ENCODE results near the gene FRY. TPM values are rescaled to one million over a fixed set of nuclear protein-coding genes. Genes with fewer than 3 reads are reported as not detected.

The FRY gene
- polyA plus RNA-seq, 4 donors: 14.2 to 55.9 (median 46.5) TPM

- no peak for DNase-seq (ENCODE audit: low read depth in 4 of 4, low spot score in 3 of 4)
These were observed 43.7 kb downstream of the FRY start for GRCh38 chr13:32075170-32075851.

- no peak for DNase-seq (ENCODE audit: low read depth in 4 of 4, low spot score in 3 of 4)
These were observed 48.0 kb downstream of the FRY start for GRCh38 chr13:32079587-32079986.

GRCh38 chr13:32080328-32080744 is 48.8 kb downstream of the FRY start:
- no peak for DNase-seq (ENCODE audit: low read depth in 4 of 4, low spot score in 3 of 4)

GRCh38 chr13:32081591-32081990 is 50.0 kb downstream of the FRY start:
- DNase-seq (ENCODE audit: low read depth in 4 of 4, low spot score in 3 of 4): no peak

- DNase-seq (ENCODE audit: low read depth in 4 of 4, low spot score in 3 of 4): no peak
These were observed 54.8 kb downstream of the FRY start for GRCh38 chr13:32086366-32086765.

- no peak for DNase-seq (ENCODE audit: low read depth in 4 of 4, low spot score in 3 of 4)
These were observed 55.3 kb downstream of the FRY start for GRCh38 chr13:32086791-32087441.

- no peak for DNase-seq (ENCODE audit: low read depth in 4 of 4, low spot score in 3 of 4)
These were observed 56.6 kb downstream of the FRY start for GRCh38 chr13:32087955-32088747.

GRCh38 chr13:32092496-32092895 is 60.9 kb downstream of the FRY start:
- DNase-seq (ENCODE audit: low read depth in 4 of 4, low spot score in 3 of 4): no peak

- no peak for DNase-seq (ENCODE audit: low read depth in 4 of 4, low spot score in 3 of 4)
These were observed 61.4 kb downstream of the FRY start for GRCh38 chr13:32093006-32093405.

- DNase-seq (ENCODE audit: low read depth in 4 of 4, low spot score in 3 of 4): no peak
These were observed 66.7 kb downstream of the FRY start for GRCh38 chr13:32098272-32098671.

- DNase-seq (ENCODE audit: low read depth in 4 of 4, low spot score in 3 of 4): no peak
These were observed 74.2 kb downstream of the FRY start for GRCh38 chr13:32105653-32106313.

- DNase-seq (ENCODE audit: low read depth in 4 of 4, low spot score in 3 of 4): no peak
These were observed 75.9 kb downstream of the FRY start for GRCh38 chr13:32107474-32107873.

- no peak for DNase-seq (ENCODE audit: low read depth in 4 of 4, low spot score in 3 of 4)
These were observed 76.4 kb downstream of the FRY start for GRCh38 chr13:32107973-32108372.

- no peak for DNase-seq (ENCODE audit: low read depth in 4 of 4, low spot score in 3 of 4)
These were observed 82.0 kb downstream of the FRY start for GRCh38 chr13:32113532-32113931.

- no peak for DNase-seq (ENCODE audit: low read depth in 4 of 4, low spot score in 3 of 4)
These were observed 82.8 kb downstream of the FRY start for GRCh38 chr13:32114284-32114950.

GRCh38 chr13:32115066-32115465 is 83.5 kb downstream of the FRY start:
- no peak for DNase-seq (ENCODE audit: low read depth in 4 of 4, low spot score in 3 of 4)

GRCh38 chr13:32116210-32116609 is 84.6 kb downstream of the FRY start:
- DNase-seq (ENCODE audit: low read depth in 4 of 4, low spot score in 3 of 4): no peak

- no peak for DNase-seq (ENCODE audit: low read depth in 4 of 4, low spot score in 3 of 4)
These were observed 85.4 kb downstream of the FRY start for GRCh38 chr13:32117001-32117400.

- DNase-seq (ENCODE audit: low read depth in 4 of 4, low spot score in 3 of 4): no peak
These were observed 86.1 kb downstream of the FRY start for GRCh38 chr13:32117701-32118100.

GRCh38 chr13:32121316-32121715 is 89.7 kb downstream of the FRY start:
- DNase-seq (ENCODE audit: low read depth in 4 of 4, low spot score in 3 of 4): no peak

- DNase-seq (ENCODE audit: low read depth in 4 of 4, low spot score in 3 of 4): no peak
These were observed 93.2 kb downstream of the FRY start for GRCh38 chr13:32124743-32125142.

Measured in left renal pelvis (tissue), 4 donors.